VCaP (cell line): Measurements from ENCODE around the gene EVI5L.

Source experiments
- H3K27ac ChIP-seq: fragments of 450-650 bp; 2 replicates; pipeline ENCODE4 v1.5.1; 2017
- TF ChIP-seq, protein P1 (sequence below): fragments of 450-650 bp; conservative IDR thresholded peaks from 2 replicates; pipeline ENCODE4 v1.5.1; 2017; ENCODE audit warnings: mild to moderate bottlenecking, moderate library complexity

The EVI5L gene

DNA sequence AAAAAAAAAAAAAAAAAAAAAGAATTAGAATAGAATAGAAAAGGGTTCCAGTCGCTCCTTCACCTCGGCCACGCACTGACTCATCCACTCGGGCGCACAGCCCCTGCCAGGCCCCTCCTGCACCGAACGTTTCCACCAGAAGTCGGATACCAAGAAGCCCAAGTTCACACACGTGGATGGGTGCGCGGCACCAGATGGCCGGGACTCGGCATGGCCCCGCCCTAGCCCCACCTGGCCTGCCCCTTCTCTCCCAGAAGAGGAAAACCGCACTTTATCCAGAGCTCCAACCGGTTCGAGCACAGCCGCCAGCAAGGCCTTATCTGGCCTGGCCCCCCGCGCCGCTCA lies 38.3 kb downstream of the EVI5L start:
- TF ChIP-seq, protein P1, sequence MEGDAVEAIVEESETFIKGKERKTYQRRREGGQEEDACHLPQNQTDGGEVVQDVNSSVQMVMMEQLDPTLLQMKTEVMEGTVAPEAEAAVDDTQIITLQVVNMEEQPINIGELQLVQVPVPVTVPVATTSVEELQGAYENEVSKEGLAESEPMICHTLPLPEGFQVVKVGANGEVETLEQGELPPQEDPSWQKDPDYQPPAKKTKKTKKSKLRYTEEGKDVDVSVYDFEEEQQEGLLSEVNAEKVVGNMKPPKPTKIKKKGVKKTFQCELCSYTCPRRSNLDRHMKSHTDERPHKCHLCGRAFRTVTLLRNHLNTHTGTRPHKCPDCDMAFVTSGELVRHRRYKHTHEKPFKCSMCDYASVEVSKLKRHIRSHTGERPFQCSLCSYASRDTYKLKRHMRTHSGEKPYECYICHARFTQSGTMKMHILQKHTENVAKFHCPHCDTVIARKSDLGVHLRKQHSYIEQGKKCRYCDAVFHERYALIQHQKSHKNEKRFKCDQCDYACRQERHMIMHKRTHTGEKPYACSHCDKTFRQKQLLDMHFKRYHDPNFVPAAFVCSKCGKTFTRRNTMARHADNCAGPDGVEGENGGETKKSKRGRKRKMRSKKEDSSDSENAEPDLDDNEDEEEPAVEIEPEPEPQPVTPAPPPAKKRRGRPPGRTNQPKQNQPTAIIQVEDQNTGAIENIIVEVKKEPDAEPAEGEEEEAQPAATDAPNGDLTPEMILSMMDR: no peak
- no peak overlapping the region for H3K27ac ChIP-seq

DNA sequence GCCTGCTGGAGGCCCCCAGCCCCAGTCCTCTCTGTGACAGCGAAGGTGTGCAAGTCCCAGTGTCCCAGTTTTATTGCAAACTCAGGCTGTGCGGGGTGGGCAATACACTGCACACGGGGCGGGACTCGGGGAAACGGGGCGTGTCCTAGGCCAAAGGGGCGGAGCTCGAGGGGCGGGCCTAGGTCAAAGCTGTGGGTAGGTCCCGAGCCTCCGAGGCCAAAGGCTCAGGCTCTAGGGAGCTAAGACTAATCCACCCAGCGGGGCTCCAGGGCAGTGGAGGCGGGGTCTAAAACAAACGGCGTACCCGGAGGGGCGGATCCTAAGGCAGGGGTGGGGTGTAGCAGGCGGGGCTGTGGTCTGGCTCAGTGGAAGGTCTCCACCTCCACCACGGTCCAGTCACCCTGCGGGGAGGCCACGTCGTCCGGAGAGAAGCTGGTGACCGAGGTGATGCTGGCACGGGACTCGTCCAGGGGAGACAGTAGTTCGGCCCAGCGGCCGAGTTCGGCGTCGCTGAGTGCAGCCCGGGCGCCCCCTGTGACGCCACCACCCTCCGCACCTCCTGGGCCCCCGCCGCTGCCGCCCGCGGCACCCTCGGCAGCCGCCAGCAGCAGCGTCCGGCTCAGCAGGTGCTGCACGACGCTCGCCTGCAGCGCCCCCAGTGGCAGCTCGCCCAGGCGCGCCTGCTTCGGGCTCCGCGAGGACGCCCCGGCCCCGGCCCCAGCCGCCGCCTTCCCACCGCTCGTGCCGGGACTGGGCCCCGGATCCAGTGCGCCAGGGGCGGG lies 38.8 kb downstream of the EVI5L start:
- TF ChIP-seq, protein P1: no peak
- H3K27ac ChIP-seq: no peak overlapping the region

DNA sequence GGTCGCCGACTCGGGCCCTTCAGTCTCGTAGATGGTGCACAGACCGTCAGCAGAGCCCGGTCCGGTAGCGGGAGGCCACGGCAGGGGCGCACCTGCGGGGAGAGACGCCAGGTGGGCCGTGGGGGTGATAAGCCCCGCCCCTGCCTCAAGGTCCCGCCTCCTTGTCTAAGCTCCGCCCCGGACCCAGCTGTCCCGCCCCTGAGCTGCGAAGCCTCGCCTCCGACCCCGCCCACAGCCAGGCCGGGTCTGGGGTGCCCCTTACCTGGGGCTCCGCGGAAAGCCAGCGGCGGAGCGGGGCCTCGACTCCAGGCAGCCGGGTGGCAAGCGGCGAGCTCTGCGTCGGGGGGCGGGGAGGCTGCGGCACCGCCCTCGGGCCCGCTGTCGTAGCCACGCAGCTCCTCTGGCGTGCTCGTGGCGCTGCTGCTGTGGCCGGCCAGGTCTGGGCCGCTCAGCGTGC lies 39.5 kb downstream of the EVI5L start:
- H3K27ac ChIP-seq: no peak overlapping the region
- TF ChIP-seq, protein P1: no peak

DNA sequence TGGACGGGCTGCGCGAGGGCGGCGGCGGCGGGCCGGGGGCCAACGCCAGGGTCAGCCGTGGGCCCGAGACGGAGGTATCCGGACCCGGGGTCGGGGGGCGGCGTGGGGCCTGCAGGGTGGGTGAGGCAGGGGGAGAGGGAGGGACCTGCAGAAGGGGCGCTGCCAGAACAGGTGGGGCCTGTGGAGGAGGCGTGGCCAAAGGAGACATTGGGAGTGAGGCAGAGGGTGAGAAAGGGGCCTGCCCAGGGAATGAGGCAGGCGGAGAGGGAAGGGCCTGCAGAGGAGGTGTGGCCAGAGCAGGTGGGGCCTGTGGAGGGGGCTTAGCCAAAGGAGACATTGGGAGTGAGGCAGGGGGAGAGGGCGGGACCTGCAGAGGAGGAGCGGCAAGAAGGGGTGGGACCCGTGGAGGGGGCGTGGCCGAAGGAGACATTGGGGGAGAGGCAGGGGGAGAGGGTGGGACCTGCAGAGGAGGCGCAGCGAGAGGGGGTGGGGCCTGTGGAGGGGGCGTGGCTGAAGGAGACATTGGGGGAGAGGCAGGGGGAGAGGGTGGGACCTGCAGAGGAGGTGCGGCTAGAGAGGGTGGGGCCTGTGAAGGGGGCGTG lies 40.0 kb downstream of the EVI5L start:
- TF ChIP-seq, protein P1: no peak

DNA sequence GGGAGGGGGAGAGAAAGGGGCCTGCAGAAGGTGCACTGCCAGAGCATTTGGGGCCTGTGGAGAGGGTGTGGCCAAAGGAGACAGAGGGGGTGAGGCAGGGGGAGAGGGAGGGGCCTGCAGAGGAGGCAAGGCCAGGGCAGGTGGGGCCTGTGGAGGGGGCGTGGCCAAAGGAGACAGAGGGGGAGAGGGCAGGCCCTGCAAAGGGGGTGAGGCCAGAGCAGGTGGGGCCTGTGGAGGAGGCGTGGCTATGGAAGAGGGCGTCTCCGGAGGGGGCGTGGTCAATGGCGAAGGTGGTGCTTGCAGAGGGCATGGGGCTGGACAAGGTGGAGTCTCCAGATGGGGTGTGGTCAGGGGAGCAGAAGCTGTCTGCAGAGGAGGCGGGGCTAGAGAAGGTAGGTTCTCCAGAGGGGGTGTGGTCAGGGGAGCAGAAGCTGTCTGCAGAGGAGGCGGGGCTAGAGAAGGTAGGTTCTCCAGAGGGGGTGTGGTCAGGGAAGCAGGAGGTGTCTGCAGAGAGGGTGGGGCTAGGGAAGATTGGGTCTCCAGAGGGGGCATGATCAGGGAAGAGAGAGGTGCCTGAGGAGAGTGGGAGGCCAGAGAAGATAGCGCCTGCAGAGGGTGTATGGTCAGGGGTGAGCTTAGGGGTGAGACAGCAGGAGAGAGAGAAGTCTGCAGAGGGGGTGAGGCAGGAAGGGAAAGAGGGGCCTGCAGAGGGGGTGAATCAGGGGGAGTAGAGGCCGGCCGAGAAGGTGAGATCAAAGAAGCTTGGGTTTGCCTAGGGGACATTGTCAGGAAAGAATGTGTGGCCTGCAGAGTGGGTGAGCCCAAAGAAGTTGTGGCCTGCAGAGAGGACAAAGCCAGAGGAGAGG lies 40.8 kb downstream of the EVI5L start:
- TF ChIP-seq, protein P1: no peak
- peak overlapping the region; percentile 45 for H3K27ac ChIP-seq

More for the DNA sequence above, 40.0 kb downstream of the EVI5L start:
- H3K27ac ChIP-seq: no peak overlapping the region

DNA sequence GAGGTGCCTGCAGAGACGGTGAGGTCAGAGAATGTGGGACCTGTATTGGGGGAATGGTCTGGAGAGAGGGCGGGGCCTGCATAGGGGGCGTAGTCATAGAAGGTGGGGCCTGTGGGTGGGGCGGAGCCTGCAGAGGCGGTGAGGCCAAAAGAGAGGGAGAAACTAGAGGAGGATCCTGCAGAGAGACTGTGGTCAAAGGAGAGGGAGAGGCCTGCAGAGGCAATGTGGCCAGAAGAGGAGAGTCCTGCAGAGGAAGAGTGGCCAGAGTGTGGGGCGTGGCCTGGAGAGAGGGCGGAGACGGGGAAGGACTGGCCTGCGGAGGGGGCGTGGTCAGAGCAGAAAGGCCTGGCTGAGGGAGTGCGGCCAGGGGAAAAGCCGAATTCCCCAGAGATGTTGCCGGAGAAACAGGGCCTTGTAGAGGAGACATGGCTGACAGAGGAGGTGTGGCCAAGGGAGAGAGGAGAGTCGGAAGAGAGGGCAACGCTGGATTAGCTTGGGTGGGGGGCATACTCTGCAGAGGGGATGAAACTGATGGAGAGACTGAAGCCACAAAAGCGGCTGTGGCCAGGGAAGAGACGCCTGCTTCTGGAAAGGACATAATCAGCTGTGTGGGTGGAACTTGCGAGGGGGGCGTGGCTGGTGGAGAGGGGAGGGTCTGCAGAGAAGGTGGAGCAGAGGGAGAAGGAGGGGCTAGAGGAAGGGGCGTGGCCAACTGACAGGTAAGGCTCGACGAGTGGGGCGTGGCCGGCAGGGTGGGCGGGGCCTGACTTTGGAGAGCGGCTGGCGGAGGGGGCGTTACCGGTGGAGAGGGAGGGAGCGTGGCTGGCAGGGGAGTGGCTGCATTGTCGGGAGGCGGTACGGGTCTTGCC lies 41.7 kb downstream of the EVI5L start:
- peak overlapping the region; percentile 45 for H3K27ac ChIP-seq

More for the DNA sequence above, 41.7 kb downstream of the EVI5L start:
- TF ChIP-seq, protein P1: no peak
